ENCODE data around the gene LGALSL. TPM values are rescaled to one million over a fixed set of nuclear protein-coding genes. Genes with fewer than 3 reads are reported as not detected.

LGALSL gene
- total RNA-seq = 2.7 and 3.1 TPM in 2 replicates

DNA sequence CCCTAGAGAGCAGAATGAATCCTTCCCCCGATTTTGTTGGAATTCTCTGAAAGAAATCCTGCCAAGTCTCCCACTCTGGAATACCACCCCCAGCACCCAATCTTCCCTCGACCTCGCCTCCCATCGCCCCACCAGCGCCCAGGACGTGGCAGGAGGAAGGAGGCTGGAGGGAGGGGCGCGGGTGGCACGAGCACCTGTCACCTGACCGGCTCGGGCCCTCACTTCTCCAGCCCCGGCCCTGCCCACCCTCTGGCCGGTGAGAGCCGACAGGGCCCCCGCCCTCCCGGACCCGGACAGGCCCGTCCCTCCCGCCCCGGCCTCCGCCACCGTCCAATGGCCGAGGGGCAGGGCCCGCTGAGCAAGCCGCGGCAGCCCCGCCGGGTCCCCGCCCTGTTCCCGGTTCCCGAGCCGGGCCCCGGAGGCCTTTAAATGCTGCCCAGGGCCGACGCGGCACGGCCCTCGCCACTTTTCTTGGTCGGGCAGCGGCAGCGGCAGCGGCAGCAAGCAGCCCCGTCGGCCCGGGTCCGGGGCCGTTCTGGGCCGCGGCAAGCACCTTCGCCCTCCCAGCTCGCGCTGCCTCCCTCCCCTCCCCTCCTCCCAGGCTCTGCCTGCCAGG, at the start of gene LGALSL:
TSS of gene LGALSL (plus strand) at position 393 of the 616 bp plus-strand sequence. CDS start 384 bp downstream, outside the sequence.

Other genes starting within 250 kb of the LGALSL start
- gene AFTPH, start 70.2 kb downstream of the LGALSL start, total RNA-seq = 26.5 and 30.3 TPM in 2 replicates
- 39.5 and 43.8 TPM in 2 replicates for gene SERTAD2, start 199.8 kb downstream of the LGALSL start, total RNA-seq

Measured in hair follicle dermal papilla cell (primary cell).